ENCODE data around the gene TMCC1.
"Not testable (repeated sequence)": the region's sequence is repeated elsewhere in the genome, so short reads cannot be mapped to it uniquely, and the experiment has no call there.

The TMCC1 gene

DNA sequence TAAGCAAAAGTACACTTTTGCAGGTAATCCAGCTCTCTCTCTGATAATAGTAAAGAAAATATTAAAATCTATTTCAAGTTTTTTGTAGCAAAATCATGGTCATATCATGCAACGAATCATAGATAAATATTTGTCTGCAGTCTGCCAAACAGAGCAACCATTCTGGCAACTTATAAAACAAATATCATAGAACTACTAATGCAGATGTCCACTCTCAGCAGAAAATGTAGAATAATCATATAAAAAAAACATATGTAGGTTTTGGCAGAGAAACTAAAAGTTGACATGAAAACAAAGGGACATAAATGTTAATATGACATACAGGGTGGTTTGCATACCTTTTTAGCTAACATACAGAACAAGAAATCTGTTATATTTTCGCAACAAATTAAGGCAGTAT is 12.2 kb downstream of the TMCC1 start:
- DNase-seq (ENCODE audit: extremely low spot score) = no peak
- ChIA-PET CTCF (interaction anchor here (1.5 to 5.8 kb wide), 2 partner anchors 9 to 13 kb away, joined by 4 to 27 read pairs; partner anchors contain the start of gene TMCC1), POLR2A (no interaction called here)
- TF ChIP-seq, protein P1, sequence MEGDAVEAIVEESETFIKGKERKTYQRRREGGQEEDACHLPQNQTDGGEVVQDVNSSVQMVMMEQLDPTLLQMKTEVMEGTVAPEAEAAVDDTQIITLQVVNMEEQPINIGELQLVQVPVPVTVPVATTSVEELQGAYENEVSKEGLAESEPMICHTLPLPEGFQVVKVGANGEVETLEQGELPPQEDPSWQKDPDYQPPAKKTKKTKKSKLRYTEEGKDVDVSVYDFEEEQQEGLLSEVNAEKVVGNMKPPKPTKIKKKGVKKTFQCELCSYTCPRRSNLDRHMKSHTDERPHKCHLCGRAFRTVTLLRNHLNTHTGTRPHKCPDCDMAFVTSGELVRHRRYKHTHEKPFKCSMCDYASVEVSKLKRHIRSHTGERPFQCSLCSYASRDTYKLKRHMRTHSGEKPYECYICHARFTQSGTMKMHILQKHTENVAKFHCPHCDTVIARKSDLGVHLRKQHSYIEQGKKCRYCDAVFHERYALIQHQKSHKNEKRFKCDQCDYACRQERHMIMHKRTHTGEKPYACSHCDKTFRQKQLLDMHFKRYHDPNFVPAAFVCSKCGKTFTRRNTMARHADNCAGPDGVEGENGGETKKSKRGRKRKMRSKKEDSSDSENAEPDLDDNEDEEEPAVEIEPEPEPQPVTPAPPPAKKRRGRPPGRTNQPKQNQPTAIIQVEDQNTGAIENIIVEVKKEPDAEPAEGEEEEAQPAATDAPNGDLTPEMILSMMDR (IDR thresholded peaks at IDR 0.05; ENCODE audit: control extremely low read depth, extremely low read depth, low read depth, missing control alignments) = no peak

DNA sequence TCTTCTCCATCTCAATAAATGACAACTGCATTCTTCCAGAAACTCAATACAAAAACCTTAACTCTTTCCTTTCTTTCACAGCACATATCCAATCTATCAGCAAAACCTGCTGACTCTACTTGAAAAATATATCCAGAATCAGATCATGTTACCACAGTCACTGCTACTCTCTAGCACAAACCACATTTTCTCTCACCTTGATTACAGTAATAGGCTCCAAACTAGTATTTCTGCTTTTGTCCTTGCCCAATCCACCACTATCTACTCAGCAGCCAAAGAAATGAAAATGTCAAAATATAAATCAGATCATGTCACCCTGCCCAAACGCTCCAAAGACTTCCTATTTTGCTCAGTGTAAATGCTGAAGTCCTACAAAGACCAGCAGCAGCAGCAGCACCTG is 15.2 kb downstream of the TMCC1 start:
- POLR2A ChIA-PET = no interaction called here
- CTCF ChIA-PET = interaction anchor here (5.8 kb wide), 1 partner anchor 12 kb away, joined by 27 read pairs; no protein-coding TSS in a partner anchor
- no peak for DNase-seq (ENCODE audit: extremely low spot score)
- TF ChIP-seq, protein P1 (IDR thresholded peaks at IDR 0.05; ENCODE audit: control extremely low read depth, extremely low read depth, low read depth, missing control alignments) = no peak

DNA sequence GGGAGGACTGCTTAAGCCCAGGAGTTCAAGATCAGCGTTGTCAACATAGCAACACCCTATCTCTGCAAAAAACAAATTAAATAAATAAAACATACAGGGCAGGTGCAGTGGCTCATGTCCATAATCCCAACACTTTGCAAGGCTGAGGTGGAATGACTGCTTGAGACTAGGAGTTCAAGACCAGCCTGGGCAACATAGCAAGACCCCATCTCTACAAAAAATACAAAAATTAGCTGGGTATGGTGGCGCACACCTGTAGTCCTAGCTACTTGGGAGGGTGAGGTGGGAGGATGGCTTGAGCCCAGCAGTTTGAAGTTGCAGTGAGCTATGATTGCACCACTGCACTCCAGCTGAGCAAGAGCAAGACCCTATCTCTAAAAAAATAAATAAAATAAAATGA is 19.0 kb downstream of the TMCC1 start:
- CTCF ChIA-PET = interaction anchor here (1.1 to 1.7 kb wide), 2 partner anchors 10 to 12 kb away, joined by 3 to 5 read pairs; no protein-coding TSS in a partner anchor
- POLR2A ChIA-PET; DNase-seq (ENCODE audit: extremely low spot score): not testable (repeated sequence)

DNA sequence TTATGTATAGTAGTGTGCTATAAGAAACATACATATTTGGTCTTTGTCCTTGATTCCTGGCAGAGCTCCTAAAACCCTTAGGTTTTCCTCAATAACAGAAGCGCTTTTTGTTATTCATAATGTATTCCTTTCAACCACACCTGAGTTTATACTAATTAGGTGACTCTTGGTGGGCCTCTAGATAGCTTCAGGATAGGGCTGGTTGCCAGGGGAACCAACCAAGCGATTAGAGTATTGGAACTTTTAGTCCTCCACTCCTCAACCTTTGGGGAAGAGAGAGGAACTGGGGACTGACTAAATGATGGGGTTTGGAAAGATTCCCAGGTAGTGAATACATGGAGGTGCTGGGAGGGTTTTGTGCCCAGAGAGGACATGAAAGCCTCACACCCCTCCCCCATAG is 24.6 kb downstream of the TMCC1 start:
- POLR2A ChIA-PET = no interaction called here
- CTCF ChIA-PET = interaction anchor here (1.2 to 1.6 kb wide), 4 partner anchors 10 to 379 kb away, joined by 3 to 6 read pairs (median 3); no protein-coding TSS in a partner anchor

DNA sequence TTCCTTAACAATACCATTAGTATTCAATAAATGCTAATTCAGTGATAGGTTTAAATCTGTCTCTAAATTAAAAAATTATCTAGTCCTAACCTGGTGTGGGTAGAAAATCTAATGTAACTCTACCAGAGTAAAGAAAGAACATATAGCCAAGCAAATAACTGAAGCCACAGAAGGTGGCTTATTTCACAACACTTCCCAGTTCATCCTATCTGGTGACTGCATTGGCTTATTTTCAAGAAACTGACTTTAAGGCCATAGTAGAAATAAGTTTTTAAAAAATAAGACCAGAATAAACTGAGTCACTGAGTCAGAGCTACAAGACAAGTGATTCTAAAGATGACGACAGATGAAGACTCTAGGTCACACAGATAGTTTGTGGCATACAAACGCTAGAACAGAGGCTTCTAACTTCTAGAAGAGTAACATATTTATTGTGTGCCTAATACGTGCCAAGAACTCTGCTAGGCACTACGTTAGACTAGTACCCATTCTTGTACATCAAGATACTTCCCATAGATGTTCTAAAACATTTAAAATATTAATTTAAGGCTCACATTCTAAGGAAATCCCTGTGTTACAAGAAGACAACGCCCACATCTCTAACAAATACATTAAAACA is 25.9 kb downstream of the TMCC1 start:
- TF ChIP-seq, protein P1 (IDR thresholded peaks at IDR 0.05; ENCODE audit: control extremely low read depth, extremely low read depth, low read depth, missing control alignments) = no peak
- POLR2A ChIA-PET = no interaction called here
- no peak for DNase-seq (ENCODE audit: extremely low spot score)
- CTCF ChIA-PET = interaction anchor here (1.6 kb wide), 1 partner anchor 12 kb away, joined by 6 read pairs; no protein-coding TSS in a partner anchor

More for the DNA sequence above, 24.6 kb downstream of the TMCC1 start:
- no peak for DNase-seq (ENCODE audit: extremely low spot score)
- TF ChIP-seq, protein P1 (IDR thresholded peaks at IDR 0.05; ENCODE audit: control extremely low read depth, extremely low read depth, low read depth, missing control alignments) = no peak

DNA sequence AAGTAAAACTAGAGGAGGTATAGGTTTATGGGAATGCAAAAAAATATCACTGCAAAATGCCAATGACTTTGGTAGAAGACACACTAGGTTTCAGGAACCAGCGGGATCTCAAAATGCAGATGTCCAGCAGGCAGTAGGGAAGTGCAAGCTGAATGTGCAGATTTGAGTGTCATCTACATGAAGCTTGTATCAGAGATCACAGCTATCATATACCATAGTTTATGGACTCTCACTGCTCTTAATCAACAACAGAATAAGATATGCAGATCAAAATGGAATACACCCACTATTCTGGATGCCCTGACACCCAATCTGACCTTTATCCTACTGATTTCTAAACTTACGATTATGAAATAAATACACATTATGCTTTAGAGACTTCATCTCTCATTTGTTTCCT is 27.7 kb downstream of the TMCC1 start:
- no peak for DNase-seq (ENCODE audit: extremely low spot score)
- ChIA-PET CTCF (interaction anchor here (1.1 to 1.3 kb wide), 2 partner anchors 28 to 55 kb away, joined by 3 read pairs; partner anchors contain the start of gene TMCC1), POLR2A (no interaction called here)
- TF ChIP-seq, protein P1 (IDR thresholded peaks at IDR 0.05; ENCODE audit: control extremely low read depth, extremely low read depth, low read depth, missing control alignments) = no peak

DNA sequence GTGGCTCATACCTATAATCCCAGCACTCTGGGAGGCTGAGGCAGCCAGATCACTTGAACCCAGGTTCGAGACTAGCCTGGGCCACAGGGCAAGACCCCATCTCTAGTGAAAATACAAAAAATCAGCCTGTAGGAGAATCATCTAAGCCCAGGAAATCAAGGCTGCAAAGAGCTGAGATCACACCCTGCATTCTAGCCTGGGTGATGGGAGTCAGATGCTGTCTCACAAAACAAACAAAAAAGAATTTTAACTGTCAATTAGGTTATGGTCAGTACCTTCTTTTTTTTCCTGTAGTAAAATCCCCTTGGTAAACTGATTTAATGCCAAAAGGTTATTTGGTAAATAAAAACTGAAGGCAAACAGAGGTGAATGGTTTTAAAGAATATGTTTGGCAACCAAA is 29.0 kb downstream of the TMCC1 start:
- ChIA-PET POLR2A (no interaction called here), CTCF (no interaction called here)

More for the DNA sequence above, 29.0 kb downstream of the TMCC1 start:
- no peak for DNase-seq (ENCODE audit: extremely low spot score)
- TF ChIP-seq, protein P1 (IDR thresholded peaks at IDR 0.05; ENCODE audit: control extremely low read depth, extremely low read depth, low read depth, missing control alignments) = no peak
